ENCODE results near the gene GFRA4.

Gene GFRA4

GRCh38 chr20:3694864-3695263 is 31.7 kb upstream of the GFRA4 start:
- DNase-seq (ENCODE audit: low read depth): no peak

GRCh38 chr20:3693376-3693775 is 30.2 kb upstream of the GFRA4 start:
- no peak for DNase-seq (ENCODE audit: low read depth)

- no peak for DNase-seq (ENCODE audit: low read depth)
These were observed 29.6 kb upstream of the GFRA4 start for GRCh38 chr20:3692706-3693294.

- no peak for DNase-seq (ENCODE audit: low read depth)
These were observed 28.7 kb upstream of the GFRA4 start for GRCh38 chr20:3691897-3692296.

GRCh38 chr20:3691306-3691705 is 28.1 kb upstream of the GFRA4 start:
- no peak for DNase-seq (ENCODE audit: low read depth)

- DNase-seq (ENCODE audit: low read depth): no peak
These were observed 27.2 kb upstream of the GFRA4 start for GRCh38 chr20:3690413-3690812.

- no peak for DNase-seq (ENCODE audit: low read depth)
These were observed 26.8 kb upstream of the GFRA4 start for GRCh38 chr20:3689978-3690377.

GRCh38 chr20:3687655-3688054 is 24.5 kb upstream of the GFRA4 start:
- no peak for DNase-seq (ENCODE audit: low read depth)

- no peak for DNase-seq (ENCODE audit: low read depth)
These were observed 23.7 kb upstream of the GFRA4 start for GRCh38 chr20:3686867-3687321.

- no peak for DNase-seq (ENCODE audit: low read depth)
These were observed 23.2 kb upstream of the GFRA4 start for GRCh38 chr20:3686421-3686820.

- no peak for DNase-seq (ENCODE audit: low read depth)
These were observed 22.1 kb upstream of the GFRA4 start for GRCh38 chr20:3685341-3685740.

GRCh38 chr20:3681931-3682781 is 19.0 kb upstream of the GFRA4 start, which contains the start of gene ADAM33:
ADAM33 (minus strand) TSS chr20:3682010; CDS start chr20:3682004, 6 bp downstream.
- no peak for DNase-seq (ENCODE audit: low read depth)

GRCh38 chr20:3681352-3681930 is 18.2 kb upstream of the GFRA4 start:
- no peak for DNase-seq (ENCODE audit: low read depth)

GRCh38 chr20:3680701-3681351 is 17.6 kb upstream of the GFRA4 start:
- DNase-seq (ENCODE audit: low read depth): no peak

- no peak for DNase-seq (ENCODE audit: low read depth)
These were observed 16.8 kb upstream of the GFRA4 start for GRCh38 chr20:3679749-3680700.

GRCh38 chr20:3678856-3679720 is 15.9 kb upstream of the GFRA4 start:
- no peak for DNase-seq (ENCODE audit: low read depth)

GRCh38 chr20:3678198-3678597 is 15.0 kb upstream of the GFRA4 start:
- DNase-seq (ENCODE audit: low read depth): no peak

- DNase-seq (ENCODE audit: low read depth): no peak
These were observed 14.5 kb upstream of the GFRA4 start for GRCh38 chr20:3677733-3678132.

- DNase-seq (ENCODE audit: low read depth): no peak
These were observed 12.0 kb upstream of the GFRA4 start for GRCh38 chr20:3674995-3675900.
